WTC11 (cell line): ENCODE results near the gene TRIM9.

Experiments used
- CTCF ChIP-seq: fragments of 200-600 bp; IDR thresholded peaks from 2 replicates; pipeline ENCODE4 v1.8.0; 2022; ENCODE audit warnings: antibody characterized with exemption
- ZNF512 ChIP-seq: sonication (generic); formaldehyde crosslinking; IDR thresholded peaks from 2 replicates; pipeline ENCODE4 v1.8.1; 2022; ENCODE audit warnings: missing genetic modification reagents, borderline replicate concordance

- TF ChIP-seq CTCF, result no peak
- TF ChIP-seq ZNF512 (CRISPR knock-in tag), result no peak
Observed at GRCh38 chr14:51093371-51094281, 1.3 kb downstream of the TRIM9 start.
